ENCODE results near the gene EXOC3. TPM values are rescaled to one million over a fixed set of nuclear protein-coding genes. Genes with fewer than 3 reads are reported as not detected.
A peak's percentile ranks its signal among the peaks of the same experiment; 100 is the strongest.
"Not testable (repeated sequence)": the region's sequence is repeated elsewhere in the genome, so short reads cannot be mapped to it uniquely, and the experiment has no call there.

The EXOC3 gene
- total RNA-seq, 1 experiment from 2014 or later, result 155 TPM

DNA sequence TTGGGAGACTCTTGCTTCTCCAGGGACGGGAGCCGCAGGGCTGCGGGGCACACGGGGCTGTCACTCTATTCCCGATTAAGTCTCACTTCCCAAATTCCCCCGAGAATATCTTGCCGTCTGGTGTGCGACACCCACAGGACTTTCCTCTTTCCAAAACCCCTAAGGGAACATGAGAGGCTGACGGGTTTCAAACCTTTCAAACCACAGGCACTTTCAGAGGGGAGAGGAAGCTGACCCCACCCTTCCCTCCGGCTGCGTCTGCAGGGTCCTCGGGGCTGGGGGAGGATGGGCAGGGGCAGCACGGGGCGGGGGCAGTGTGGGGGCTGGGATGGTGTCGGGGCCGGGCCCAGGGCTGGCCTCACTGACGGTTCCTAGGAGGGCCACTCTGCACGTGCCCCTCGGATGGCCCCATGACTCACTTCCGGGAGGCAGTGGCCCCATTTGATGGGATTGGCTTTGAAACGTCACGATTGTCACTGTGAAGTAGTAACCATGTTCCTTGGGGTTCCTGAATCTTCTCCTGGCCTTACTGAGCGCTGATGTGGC lies 43.0 kb downstream of the EXOC3 start:
- TF ChIP-seq CTCF (conservative IDR thresholded peaks at IDR 0.05), result no peak
- TF ChIP-seq EZH2 (IDR thresholded peaks at IDR 0.05; ENCODE audit: low read depth), result no peak
- H3K27me3 ChIP-seq (ENCODE audit: insufficient read depth, low read depth), result peaks cover 10% of the 10 kb centered on the region
- H2AFZ ChIP-seq, result no peak overlapping the region
- H3K27ac ChIP-seq, result no peak overlapping the region
- H3K9me3 ChIP-seq (ENCODE audit: insufficient read depth, low read depth), result no peaks in the 10 kb centered on the region
- no peak overlapping the region for H3K4me3 ChIP-seq
- peak overlapping the region; percentile 30 for H3K4me2 ChIP-seq
- intact Hi-C loops (cut with micrococcal nuclease; ENCODE audit: unreplicated experiment), result no loop called here
- ChIA-PET POLR2A (ENCODE audit: unreplicated experiment) (no interaction called here), CTCF (no interaction called here)
- H3K9me2 ChIP-seq (ENCODE audit: insufficient read depth), result no peaks in the 10 kb centered on the region
- H4K20me1 ChIP-seq (ENCODE audit: insufficient read depth), result no peaks in the 10 kb centered on the region; the same call in 1 of the 2 replicates
- H3K4me1 ChIP-seq (replicated peaks; ENCODE audit: insufficient read depth), result 0 out of 2 replicates have a peak, but pooled peaks cover 8% of the 10 kb centered on the region
- peaks cover 3% of the 10 kb centered on the region; the same call in 1 of the 2 replicates for H3F3A ChIP-seq (ENCODE audit: insufficient read depth, low read depth)
- DNase-seq, result peak in 1 of 2 experiments; percentile 41
- no TSS peak for BruUV-seq (replicated peaks)
- no peaks in the 10 kb centered on the region for H3K79me2 ChIP-seq (ENCODE audit: low read depth)
- no peaks in the 10 kb centered on the region for H3K36me3 ChIP-seq (ENCODE audit: low read depth)

GRCh38 chr5:486597-486996 lies 43.6 kb downstream of the EXOC3 start:
- CTCF ChIA-PET; H3K4me1 ChIP-seq (replicated peaks; ENCODE audit: insufficient read depth); DNase-seq; POLR2A ChIA-PET (ENCODE audit: unreplicated experiment); H3K4me2 ChIP-seq; H3K9me3 ChIP-seq (ENCODE audit: insufficient read depth, low read depth); H2AFZ ChIP-seq; intact Hi-C loops (cut with micrococcal nuclease; ENCODE audit: unreplicated experiment); H4K20me1 ChIP-seq (ENCODE audit: insufficient read depth); H3K9me2 ChIP-seq (ENCODE audit: insufficient read depth); H3K36me3 ChIP-seq (ENCODE audit: low read depth); H3F3A ChIP-seq (ENCODE audit: insufficient read depth, low read depth); H3K27ac ChIP-seq; BruUV-seq (replicated peaks); H3K79me2 ChIP-seq (ENCODE audit: low read depth); H3K4me3 ChIP-seq: not testable (repeated sequence)
- peaks cover 16% of the 10 kb centered on the region for H3K27me3 ChIP-seq (ENCODE audit: insufficient read depth, low read depth)

GRCh38 chr5:488241-488640 lies 45.3 kb downstream of the EXOC3 start:
- H3F3A ChIP-seq (ENCODE audit: insufficient read depth, low read depth), result no peaks in the 10 kb centered on the region
- no peak overlapping the region for H2AFZ ChIP-seq
- intact Hi-C loops (cut with micrococcal nuclease; ENCODE audit: unreplicated experiment), result no loop called here
- H3K4me3 ChIP-seq, result no peak overlapping the region
- POLR2A ChIA-PET (ENCODE audit: unreplicated experiment), result no interaction called here
- H3K4me1 ChIP-seq (replicated peaks; ENCODE audit: insufficient read depth), result 0 out of 2 replicates have a peak, but pooled peaks cover 8% of the 10 kb centered on the region
- H3K9me2 ChIP-seq (ENCODE audit: insufficient read depth), result no peaks in the 10 kb centered on the region
- no peaks in the 10 kb centered on the region for H3K9me3 ChIP-seq (ENCODE audit: insufficient read depth, low read depth)
- no peak overlapping the region for H3K4me2 ChIP-seq
- no TSS peak for BruUV-seq (replicated peaks)
- CTCF ChIA-PET, result no interaction called here
- H3K27me3 ChIP-seq (ENCODE audit: insufficient read depth, low read depth), result peaks cover 28% of the 10 kb centered on the region
- no peak for TF ChIP-seq EZH2 (IDR thresholded peaks at IDR 0.05; ENCODE audit: low read depth)
- no peak for TF ChIP-seq CTCF (conservative IDR thresholded peaks at IDR 0.05)
- no peaks in the 10 kb centered on the region for H3K36me3 ChIP-seq (ENCODE audit: low read depth)
- H4K20me1 ChIP-seq (ENCODE audit: insufficient read depth), result no peaks in the 10 kb centered on the region; the same call in 1 of the 2 replicates
- H3K79me2 ChIP-seq (ENCODE audit: low read depth), result no peaks in the 10 kb centered on the region
- no peak for DNase-seq
- no peak overlapping the region for H3K27ac ChIP-seq

All from PC-9 (cell line).